ENCODE measurements around the gene KIF6.

KIF6 gene

DNA sequence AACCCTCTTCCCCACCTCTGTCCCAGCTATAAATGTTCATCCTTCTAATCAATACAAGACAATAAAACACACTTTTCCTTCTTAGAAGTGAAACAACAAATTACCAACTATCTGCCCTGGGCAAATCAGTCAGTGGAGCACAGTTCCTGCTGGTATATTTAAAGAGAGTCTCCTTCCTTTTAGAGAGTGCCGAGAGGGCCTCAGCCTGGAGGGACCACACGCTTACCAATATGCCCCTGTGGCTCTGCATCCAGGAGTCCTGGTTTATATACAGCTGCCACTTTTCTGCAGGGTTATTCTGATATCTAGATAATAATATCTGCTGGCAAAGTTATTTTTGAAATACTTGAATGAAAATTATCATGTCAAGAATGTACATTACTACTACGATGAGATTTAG, 315.3 kb downstream of the KIF6 start:
- no peak overlapping the region for H3K4me2 ChIP-seq (ENCODE audit: low read length)
- no peaks in the 10 kb centered on the region for H3K36me3 ChIP-seq (ENCODE audit: control insufficient read depth, insufficient read depth, low read length)
- no peaks in the 10 kb centered on the region for H3K9me3 ChIP-seq (ENCODE audit: control insufficient read depth, low read length)
- TF ChIP-seq, protein P1, sequence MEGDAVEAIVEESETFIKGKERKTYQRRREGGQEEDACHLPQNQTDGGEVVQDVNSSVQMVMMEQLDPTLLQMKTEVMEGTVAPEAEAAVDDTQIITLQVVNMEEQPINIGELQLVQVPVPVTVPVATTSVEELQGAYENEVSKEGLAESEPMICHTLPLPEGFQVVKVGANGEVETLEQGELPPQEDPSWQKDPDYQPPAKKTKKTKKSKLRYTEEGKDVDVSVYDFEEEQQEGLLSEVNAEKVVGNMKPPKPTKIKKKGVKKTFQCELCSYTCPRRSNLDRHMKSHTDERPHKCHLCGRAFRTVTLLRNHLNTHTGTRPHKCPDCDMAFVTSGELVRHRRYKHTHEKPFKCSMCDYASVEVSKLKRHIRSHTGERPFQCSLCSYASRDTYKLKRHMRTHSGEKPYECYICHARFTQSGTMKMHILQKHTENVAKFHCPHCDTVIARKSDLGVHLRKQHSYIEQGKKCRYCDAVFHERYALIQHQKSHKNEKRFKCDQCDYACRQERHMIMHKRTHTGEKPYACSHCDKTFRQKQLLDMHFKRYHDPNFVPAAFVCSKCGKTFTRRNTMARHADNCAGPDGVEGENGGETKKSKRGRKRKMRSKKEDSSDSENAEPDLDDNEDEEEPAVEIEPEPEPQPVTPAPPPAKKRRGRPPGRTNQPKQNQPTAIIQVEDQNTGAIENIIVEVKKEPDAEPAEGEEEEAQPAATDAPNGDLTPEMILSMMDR (IDR thresholded peaks at IDR 0.05): no peak
- H3K4me1 ChIP-seq: no peaks in the 10 kb centered on the region
- H3K27me3 ChIP-seq (ENCODE audit: control insufficient read depth, insufficient read depth, low read length): no peaks in the 10 kb centered on the region
- H3K9ac ChIP-seq: no peak overlapping the region
- no peaks in the 10 kb centered on the region for H3K79me2 ChIP-seq
- no peak overlapping the region for H3K27ac ChIP-seq
- H2AFZ ChIP-seq: no peak overlapping the region
- H3K4me3 ChIP-seq (ENCODE audit: low read depth, low read length): no peak overlapping the region

DNA sequence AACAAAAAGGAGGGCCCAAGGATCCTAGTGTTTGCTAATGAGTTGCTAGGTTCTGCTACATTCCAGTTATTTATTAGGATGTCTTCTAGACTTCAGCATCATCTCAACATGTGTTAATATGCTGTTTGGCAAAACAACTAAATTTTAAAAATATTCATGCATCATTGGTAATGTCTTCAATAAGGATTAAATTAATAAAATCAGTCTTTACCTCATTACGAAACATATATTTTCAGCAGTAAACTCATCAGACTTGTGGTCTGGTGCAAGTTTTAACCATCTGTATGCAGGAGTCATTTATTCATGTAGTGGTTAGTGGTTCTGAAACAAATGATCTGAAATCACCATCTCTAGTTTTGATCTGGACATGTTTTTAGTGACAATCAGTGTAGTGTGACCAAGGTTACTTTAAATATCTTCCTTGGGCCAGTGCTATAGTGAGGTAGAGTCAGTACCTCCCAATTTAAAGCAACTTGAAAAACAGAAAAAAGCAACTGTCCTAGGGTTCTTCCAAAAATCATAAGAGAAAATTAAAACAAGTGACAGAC, 317.7 kb downstream of the KIF6 start:
- no peaks in the 10 kb centered on the region for H3K9me3 ChIP-seq (ENCODE audit: control insufficient read depth, low read length)
- H3K27me3 ChIP-seq (ENCODE audit: control insufficient read depth, insufficient read depth, low read length): no peaks in the 10 kb centered on the region
- H2AFZ ChIP-seq: no peak overlapping the region
- no peaks in the 10 kb centered on the region for H3K36me3 ChIP-seq (ENCODE audit: control insufficient read depth, insufficient read depth, low read length)
- no peak overlapping the region for H3K4me2 ChIP-seq (ENCODE audit: low read length)
- no peaks in the 10 kb centered on the region for H3K79me2 ChIP-seq
- TF ChIP-seq, protein P1 (IDR thresholded peaks at IDR 0.05): no peak
- H3K27ac ChIP-seq: no peak overlapping the region
- H3K4me1 ChIP-seq: no peaks in the 10 kb centered on the region
- H3K9ac ChIP-seq: no peak overlapping the region
- H3K4me3 ChIP-seq (ENCODE audit: low read depth, low read length): no peak overlapping the region

DNA sequence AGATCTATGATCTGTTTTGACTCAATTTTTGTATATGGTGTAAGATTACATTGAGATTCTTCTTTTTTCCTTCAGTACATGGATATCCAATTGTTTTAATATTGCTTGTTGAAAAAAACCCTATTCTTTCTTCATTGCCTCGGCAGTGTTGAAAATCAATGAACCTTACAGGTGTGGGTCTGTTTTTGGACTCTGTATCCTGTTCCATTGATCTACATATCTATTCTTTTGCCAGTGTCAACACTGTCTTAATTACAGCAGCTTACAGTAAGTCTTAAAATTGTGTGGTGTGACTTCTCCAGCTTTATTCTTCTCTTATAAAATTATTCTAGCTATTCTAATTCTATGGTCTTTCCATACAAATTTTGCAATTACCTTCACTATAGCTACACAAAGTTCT, 320.9 kb downstream of the KIF6 start:
- Histone ChIP-seq H3K4me2 (ENCODE audit: low read length) (no peak overlapping the region), H3K27ac (no peak overlapping the region), H3K36me3 (ENCODE audit: control insufficient read depth, insufficient read depth, low read length) (no peaks in the 10 kb centered on the region), H3K9ac (no peak overlapping the region), H3K4me1 (no peaks in the 10 kb centered on the region), H3K79me2 (no peaks in the 10 kb centered on the region), H3K4me3 (ENCODE audit: low read depth, low read length) (no peak overlapping the region), H3K27me3 (ENCODE audit: control insufficient read depth, insufficient read depth, low read length) (no peaks in the 10 kb centered on the region), H2AFZ (no peak overlapping the region), H3K9me3 (ENCODE audit: control insufficient read depth, low read length) (no peaks in the 10 kb centered on the region)
- TF ChIP-seq, protein P1 (IDR thresholded peaks at IDR 0.05): no peak

DNA sequence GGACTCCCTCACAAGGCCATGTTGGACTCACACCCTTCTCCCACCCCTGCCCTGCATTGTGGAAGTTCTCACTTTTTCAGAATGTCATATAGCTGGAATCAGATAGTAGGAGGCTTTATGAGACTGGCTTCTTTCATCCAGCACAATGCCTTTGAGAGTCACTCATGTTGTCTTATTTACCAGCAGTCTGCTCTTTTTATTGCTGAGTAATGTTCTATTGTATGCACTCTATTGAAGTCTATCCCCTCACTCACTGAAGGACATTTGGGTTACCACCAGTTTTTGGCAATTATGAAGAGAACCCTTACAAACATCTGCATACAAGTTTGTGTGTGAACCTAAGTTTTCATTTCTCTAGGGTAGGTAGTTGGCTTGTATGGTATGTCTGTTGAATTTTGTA, 321.9 kb downstream of the KIF6 start:
- H2AFZ ChIP-seq: no peak overlapping the region
- H3K4me3 ChIP-seq (ENCODE audit: low read depth, low read length): no peak overlapping the region
- TF ChIP-seq, protein P1 (IDR thresholded peaks at IDR 0.05): no peak
- H3K4me2 ChIP-seq (ENCODE audit: low read length): no peak overlapping the region
- H3K36me3 ChIP-seq (ENCODE audit: control insufficient read depth, insufficient read depth, low read length): no peaks in the 10 kb centered on the region
- H3K79me2 ChIP-seq: no peaks in the 10 kb centered on the region
- H3K9ac ChIP-seq: no peak overlapping the region
- H3K9me3 ChIP-seq (ENCODE audit: control insufficient read depth, low read length): no peaks in the 10 kb centered on the region
- H3K27ac ChIP-seq: no peak overlapping the region
- H3K4me1 ChIP-seq: no peaks in the 10 kb centered on the region
- no peaks in the 10 kb centered on the region for H3K27me3 ChIP-seq (ENCODE audit: control insufficient read depth, insufficient read depth, low read length)

DNA sequence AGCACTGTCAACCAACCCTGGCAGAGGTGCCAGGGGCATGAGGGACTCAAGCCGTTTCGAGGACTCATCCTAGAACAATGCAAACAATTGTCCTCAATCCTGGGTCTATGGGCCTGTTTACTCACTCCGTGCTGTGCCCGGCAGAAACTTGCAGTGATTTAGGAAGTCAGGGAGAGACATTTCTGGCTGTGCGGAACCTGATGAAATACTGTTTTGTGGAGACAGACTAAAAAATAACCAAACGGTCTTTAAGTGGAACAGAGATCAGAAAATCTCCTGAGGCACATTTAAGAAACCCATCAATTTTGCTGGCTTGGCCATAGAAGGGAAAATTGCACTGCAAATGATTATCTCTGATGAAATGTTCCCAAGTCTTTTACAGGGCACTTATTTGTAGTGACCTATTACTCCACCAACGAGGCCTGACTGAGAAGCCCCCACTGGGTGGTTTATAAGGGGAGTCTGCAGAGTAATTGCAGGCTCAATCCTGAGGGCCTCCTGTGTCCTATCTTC, 322.9 kb downstream of the KIF6 start:
- Histone ChIP-seq H3K79me2 (no peaks in the 10 kb centered on the region), H3K27ac (no peak overlapping the region), H2AFZ (no peak overlapping the region), H3K36me3 (ENCODE audit: control insufficient read depth, insufficient read depth, low read length) (no peaks in the 10 kb centered on the region), H3K4me1 (no peaks in the 10 kb centered on the region), H3K9ac (no peak overlapping the region), H3K27me3 (ENCODE audit: control insufficient read depth, insufficient read depth, low read length) (no peaks in the 10 kb centered on the region), H3K9me3 (ENCODE audit: control insufficient read depth, low read length) (no peaks in the 10 kb centered on the region), H3K4me3 (ENCODE audit: low read depth, low read length) (no peak overlapping the region), H3K4me2 (ENCODE audit: low read length) (no peak overlapping the region)
- TF ChIP-seq, protein P1 (IDR thresholded peaks at IDR 0.05): no peak
